Amygdala (tissue), 56 donors: ENCODE data around the gene LPAR1.
A peak's percentile ranks its signal among the peaks of the same experiment; 100 is the strongest.

Experiments
- DNase-seq, 56 donors: peaks; one replicate each; lab custom pipeline; 2025; lab: John Stamatoyannopoulos, UW

The LPAR1 gene

DNA sequence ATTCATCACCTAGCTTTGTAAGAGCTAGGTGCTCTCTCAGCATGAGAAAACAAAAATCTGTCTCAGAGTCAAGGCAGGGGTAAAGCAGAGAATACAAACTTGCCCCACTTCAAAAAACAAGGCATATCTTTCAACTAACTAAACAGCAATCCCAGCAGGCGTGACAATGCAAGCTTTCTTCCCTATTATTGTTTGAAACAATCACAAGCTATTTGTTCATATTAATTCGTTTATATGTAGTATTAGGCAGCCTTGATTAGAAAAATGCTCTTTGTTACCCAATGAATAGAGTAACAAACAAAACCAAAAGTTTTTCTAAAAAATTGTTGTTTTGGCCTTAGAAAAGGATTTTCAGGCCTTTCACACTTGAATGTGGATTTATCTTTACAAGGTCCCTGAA, 71.1 kb downstream of the LPAR1 start:
- DNase-seq: peak in 5 of 56 donors; percentile 15 to 35 (median 24)

DNA sequence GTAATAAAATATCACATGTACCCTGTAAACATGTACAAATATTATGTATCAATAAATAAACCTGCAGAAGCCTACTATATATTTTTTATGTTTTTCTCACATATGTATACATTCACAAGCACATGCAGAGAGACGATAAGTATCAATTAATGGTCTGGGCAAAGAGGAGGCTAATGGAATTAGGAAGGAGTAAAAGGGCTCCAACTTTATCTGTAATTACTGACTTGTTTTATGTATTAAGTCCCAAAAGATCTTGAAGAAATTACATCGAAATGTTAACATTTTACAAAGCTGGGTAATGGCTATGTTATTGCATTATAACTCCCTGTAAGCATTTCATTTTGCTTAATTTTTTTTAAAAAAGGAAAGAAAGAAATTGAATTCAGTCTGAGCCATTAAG, 78.0 kb downstream of the LPAR1 start:
- DNase-seq: no peak

DNA sequence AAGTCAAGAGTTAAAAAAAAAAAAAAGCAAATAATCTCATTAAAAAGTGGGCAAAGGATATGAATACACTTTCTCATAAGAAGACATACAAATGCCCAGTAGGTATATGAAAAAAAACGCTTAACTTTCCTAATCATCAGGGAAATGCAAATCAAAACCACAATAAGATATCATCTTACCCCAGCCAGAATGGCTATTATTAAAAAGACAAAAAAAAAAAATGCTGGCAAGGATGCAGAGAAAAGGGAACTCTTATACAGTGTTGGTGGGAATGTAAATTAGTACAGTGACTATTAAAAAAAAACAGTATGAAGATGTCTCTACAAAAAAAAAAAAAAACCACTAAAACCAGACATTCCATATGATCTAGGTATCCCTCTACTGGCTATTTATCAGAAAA, 79.4 kb downstream of the LPAR1 start:
- no peak for DNase-seq

DNA sequence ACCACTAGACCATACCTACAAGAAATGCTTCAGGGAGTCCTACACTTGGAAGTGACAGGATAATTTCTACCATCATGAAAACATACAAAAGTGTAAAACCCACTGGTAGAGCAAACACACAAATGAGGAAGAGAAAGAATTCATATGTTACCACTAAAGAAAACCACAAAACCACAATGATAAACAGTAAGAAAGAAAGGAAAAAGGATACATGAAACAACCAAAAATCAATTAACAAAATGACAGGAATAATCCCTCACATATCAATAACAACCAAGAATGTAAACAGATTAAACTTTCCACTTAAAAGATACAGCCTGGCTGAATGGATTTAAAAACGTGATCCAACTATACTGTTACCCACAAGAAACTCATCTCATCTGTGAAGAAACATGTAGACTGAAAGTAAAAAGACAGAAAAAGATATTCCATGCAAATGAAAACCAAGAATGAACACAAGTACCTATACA, 83.4 kb downstream of the LPAR1 start:
- no peak for DNase-seq

DNA sequence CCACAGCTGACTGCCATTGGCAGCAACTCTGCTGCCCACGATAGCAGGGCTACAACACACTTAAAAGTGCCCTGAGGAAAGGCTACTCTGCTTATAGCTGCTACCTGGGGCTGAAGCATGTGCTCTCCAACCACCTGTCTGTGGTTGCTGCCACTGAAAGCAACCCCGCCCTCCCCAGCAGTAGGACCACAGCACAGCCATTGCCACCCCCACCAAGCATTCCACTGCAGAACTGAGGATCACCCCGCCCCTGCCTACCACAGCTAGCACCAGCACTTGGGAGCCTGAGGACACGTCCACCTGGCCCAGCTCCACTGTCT, 85.8 kb downstream of the LPAR1 start:
- DNase-seq: no peak

DNA sequence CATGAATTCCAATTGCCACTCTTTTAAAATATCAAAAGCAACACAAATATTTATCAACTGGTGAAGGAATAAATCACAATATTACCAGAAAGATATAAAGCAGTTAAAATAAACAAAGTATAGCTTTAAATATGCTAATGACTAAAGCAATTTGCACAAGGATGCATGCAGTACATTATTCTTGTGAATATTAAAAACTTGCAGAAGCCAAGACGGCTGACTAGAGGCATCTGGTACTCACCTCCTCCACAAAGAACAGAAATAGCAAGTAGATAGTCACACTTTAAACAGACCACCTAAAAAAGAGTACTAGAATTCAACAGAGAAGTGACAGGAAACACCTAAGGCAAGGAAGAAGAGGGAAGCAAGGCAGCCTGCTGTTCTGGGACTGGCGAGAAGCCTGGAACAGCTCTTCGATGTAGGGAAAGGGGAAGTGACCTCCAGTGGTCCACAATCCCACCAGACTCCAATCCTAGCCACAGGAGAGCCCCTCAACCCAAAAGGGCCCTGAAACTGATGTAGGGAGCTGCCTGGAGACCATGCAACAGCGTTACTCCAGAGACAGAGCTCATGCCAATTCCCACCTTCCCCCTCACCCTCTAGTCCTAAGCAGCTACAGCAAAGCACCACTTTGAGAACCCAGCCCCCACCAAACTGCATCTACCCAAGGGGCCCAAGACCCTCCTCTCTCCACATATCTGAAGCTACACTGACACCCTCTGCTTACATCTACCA, 86.3 kb downstream of the LPAR1 start:
- peak in 5 of 56 donors; percentile 14 to 39 (median 30) for DNase-seq

DNA sequence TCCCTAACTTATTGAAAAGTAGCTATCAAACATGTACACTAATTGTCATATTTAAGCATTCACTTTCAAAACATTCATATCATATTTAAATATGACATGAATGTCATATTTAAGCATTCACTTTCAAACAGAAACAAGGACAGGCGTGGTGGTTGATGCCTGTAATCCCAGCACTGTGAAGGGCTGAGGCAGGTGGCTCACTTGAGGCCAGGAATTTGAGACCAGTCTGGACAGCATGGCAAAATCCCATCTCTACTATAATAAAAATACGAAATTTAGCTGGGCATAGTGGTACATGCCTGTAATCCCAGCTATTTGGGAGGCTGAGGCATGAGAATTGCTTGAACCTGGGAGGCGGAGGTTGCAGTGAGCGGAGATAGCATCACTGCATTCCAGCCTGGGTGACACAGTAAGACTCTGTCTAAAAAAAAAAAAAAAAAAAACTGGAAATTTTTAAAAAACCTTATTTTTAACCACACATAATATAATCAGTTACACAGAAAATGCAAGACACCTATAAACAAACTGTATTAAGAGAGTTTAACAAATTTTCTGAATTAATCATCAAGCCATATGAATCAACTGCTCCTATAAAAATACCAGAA, 88.1 kb downstream of the LPAR1 start:
- DNase-seq: no peak

DNA sequence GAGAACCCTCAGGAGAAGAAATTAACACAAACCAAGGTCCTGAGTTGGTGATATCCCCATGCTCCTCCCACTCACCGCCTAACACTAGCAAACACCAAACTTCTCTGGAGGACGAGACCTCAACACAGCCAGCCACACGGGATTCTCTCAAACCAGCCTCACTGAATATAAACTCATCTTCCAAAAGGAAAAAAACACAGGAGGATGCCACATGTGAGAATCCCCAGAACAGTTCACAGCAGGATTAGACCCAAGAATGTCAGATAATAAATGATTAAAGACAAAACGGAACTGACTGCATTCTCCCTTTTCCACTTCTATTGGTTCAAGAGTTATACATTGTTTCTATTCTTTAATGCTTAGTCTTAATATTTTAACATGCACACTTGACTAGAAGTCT, 89.2 kb downstream of the LPAR1 start:
- no peak for DNase-seq

DNA sequence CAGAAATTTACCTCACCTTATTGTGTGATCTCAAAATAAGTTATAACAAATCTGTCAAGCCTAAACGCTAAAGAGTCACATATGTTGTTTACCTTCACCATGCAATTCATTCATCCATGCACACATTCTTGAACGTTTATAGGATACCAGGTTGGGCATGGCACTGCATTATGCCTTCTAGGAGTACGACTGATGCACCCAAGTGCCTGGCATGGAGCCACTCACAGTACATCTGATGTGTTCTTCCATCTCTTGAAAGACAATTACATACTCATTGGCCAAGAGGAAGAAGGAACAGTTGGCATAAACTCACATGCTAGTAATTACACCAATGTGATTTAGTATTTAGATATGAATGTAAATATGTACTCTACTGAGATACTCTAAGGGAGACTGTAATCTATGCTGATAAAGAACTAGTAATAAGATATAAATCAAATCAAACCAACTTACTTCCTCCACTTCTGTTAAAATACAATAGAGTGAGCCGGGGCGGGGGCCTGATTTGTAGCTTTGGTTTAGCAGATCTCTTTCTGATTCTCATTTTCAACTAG, 90.7 kb downstream of the LPAR1 start:
- DNase-seq: peak in 1 of 56 donors; percentile 14

DNA sequence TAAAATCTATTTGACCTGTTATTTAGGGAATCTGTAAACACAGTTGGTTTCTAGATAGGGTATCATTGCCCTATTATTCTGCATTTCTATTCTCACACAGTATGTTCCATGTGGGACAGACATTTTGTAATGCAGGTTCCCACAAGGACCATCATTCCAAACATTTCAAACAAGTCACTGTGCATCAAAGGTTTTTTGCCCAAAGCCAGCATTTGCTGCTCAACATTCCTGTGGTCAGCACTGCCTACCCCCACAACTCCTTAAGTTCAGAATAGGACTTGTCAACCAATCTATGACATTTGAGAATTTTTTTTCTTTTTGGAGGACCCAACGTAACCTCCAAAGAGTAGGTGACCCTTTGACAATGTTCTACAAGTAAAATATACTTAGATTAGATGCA, 95.7 kb downstream of the LPAR1 start:
- DNase-seq: no peak

DNA sequence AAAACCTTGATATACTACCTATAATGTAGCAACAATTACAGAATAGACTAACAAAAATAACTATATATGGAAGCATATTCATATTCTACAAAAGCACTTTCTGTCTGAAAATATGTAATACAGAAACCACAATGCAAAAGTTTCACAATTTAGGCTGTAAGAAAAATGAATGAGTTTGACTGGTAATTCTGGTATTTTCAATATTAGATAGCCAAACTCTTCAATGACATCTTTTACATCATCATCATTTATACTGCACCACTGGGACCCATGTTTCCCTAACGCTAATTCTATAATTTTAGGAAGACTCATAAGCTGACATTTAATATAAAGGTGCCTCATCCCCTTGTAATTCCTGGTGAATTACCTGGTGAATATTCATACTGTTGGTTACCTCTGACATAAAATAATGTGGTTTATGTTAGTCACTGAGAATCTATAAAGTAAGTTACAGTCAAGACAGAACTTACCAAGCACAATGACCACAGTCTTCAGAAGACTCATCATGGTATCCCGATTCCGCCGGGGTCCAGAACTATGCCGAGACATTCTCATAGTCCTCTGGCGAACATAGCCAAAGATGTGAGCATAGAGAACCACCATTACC, 97.2 kb downstream of the LPAR1 start:
- DNase-seq: no peak

DNA sequence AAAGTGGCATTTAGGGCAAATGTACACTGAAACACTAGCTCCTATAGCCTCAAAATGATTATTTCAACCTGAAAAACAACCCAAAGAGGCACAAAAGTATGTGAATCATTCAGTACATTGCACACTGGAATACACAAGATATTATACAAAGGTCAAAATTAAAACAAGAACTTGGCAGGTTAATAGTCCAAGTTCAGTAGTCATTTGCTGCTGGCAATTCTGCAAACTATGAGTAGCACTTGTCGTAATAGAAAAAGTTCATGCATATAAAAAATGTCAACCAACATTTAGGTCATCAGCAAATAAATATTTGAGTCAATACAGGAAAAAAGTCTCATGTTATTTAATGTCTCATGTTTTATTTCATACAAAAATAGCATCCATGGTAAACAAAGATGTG, 98.7 kb downstream of the LPAR1 start:
- DNase-seq: no peak

DNA sequence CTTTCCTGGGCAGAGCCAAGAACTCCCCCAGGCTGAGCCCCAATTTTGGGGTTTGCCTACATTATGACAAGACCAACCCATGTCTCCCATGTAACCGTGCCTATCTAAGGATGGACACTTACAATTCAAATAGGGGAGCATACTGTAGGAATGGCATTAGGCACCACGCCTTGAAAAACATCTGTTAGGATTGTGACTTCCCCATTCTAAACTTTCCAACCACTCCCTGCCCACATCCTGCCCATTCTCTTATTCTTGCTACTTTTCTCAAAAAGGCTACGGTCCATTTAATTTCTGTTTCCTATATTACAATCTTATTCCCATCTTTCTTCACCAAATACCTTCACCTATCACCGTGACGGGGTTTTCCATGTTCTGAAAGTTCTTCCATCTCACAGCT, 99.2 kb downstream of the LPAR1 start:
- no peak for DNase-seq

DNA sequence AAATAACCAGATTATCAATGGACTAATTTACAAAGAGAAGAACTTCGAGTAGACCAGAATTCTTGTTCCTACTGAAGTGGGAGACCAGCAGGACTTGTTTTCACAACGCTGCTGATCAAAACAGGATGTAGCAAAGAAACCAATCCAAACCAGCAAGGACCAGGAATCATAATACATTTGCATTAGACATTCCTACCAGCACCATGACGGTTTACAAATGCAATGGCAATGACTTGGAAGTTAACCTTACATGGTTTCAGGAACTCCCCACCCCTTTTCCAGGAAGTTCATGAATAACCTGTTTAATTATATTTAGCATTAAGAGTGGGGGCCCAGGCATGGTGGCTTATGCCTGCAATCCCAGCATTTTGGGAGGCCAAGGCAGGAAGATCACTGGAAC, 100.0 kb downstream of the LPAR1 start:
- DNase-seq: no peak

DNA sequence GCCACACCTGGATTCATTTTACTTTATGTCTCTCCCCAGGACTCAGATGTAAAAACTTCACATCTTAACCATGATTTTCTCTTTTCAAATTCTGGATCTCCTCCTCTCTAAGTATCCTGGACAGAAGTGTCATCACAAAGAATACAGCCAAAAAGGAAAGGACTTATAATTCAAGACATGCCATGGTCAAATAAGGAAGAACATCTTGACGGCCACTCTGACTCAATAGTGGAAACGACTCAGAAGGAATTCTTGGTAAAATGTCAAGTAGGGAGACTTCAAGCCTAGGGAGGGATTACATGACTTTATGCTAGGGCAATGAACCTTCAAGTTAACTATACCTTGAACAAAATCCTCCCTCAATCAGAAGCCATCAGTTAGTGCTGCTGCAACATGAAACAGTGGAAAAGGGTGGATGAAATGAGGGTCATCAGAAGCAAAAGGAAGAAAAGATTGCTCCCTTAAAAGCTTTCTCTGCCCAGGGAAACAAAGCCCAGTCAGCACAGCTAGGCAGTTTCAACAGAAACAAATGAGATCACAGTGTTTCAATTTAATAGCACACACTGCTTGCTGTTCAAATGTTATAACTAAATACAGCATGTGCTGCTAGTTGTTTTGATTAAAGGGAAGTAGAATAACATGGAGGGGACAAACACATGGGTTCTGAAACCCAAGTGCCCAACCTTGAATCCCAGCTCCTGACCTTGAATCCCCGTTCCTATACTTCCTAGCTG, 101.4 kb downstream of the LPAR1 start:
- no peak for DNase-seq

DNA sequence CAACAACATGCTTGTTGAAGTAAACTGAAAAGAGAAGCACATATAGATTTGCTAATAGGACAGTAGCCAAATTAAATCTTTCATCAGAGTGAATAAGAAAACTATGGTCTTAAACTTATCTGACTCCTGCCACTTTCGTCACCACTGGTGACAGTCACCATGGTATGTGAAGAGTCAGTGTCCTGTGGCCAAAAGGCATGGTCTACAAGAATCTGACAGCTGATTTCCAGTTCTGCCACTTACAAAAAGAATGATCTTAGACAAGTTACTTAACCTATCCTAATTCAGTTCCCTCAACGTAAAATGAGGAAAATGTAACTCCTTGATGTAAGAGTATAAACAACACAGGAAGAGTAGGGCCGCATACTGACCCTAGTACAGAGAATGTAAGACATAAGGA, 102.0 kb downstream of the LPAR1 start:
- no peak for DNase-seq

DNA sequence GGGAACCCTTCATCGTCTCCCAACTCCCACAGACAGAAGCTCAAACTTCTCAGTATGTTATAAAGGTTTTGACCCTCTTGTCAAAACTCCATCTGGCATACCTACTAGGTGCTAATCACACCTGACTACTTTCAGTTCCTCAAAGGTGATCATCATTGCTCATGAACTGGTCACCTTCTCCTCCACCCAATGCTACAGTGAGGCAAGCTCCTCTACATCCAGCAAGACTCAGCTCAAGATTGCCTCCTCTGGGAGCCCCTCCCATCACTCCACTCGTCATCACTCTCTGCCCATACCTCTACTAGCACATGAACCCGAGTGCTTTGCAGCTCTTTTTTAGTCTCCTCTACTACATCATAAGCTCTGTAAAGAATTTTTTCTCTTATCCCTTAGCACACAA, 102.4 kb downstream of the LPAR1 start:
- no peak for DNase-seq

DNA sequence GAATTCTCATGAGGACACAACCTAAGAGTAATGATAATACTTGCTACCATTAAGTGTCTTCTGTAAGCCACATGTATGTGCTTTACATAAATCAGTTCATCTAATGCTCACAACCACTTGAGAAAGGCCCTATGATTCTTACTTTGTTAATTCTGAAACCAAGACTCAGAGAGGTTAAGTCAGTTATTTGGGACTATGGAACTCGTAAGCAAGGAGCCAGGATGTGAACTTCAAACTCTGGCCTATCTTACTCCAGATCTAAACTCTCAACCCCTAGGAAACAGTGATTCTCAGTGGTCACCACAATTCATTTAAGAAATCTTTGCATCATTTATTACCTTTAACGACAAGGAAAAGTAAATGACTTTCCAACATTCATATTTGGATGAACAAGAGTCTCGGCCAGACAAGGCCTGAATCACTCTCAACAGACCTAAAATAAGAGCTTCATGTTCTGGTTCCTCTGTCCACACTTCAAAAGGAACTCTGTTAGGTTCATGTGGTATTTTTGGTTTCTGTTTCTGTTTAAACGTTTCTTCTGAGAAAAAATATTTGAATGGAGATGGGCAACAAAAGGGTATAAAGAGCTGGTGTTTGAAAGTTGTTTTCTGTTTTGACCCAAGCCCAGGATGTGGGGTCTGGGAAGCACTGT, 104.8 kb downstream of the LPAR1 start:
- DNase-seq: no peak

DNA sequence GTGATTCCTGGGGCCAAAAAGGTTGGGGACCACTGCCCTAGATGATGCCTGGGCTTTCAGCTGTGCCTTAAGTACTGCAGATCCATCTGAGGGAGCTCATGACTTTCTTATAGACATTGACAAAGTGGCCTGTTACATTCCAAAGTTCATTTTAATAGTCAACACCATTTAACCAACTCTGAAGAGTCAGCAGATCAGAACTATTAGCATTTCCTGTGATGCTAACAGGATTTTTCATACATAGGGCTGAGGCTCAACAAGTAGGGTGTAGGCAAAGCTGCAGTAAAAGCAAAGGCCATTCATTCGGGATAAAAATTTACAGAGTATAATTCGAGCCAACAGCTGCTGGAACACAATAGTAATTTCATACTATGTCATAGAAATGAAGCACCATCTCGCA, 105.4 kb downstream of the LPAR1 start:
- no peak for DNase-seq

DNA sequence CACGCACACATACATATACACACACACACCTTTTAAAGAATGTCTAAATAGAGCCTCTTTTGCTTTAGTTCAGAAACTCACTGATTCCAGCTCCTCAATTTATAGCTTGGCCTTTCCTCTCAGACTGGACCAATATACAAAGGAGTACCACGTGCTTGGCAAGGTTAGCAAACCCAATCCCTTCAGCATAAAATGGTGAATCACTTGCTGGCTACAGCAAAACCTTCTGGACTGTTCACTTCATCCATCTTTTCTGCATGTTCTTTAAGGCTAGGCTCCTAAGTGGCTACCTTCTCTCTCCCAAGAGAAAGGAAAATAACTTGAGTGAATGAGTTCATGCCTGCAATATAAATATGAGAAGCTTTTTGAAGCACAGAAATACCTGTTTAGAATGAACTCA, 109.7 kb downstream of the LPAR1 start:
- DNase-seq: no peak
